DOHH2 (cell line): ENCODE data around the gene SYT1.

ENCODE experiments used
- CTCF ChIP-seq: fragments of 200-600 bp; sonication (generic); IDR thresholded peaks from one replicate; pipeline ENCODE4 v1.5.1; 2014; ENCODE audit warnings: antibody characterized with exemption, mild to moderate bottlenecking, low read depth, low read length; ENCODE audit not compliant: poor library complexity, severe bottlenecking
- EZH2phosphoT487 ChIP-seq: fragments of 200-600 bp; sonication (generic); IDR thresholded peaks from 2 replicates; pipeline ENCODE4 v1.6.1; 2017; ENCODE audit warnings: borderline replicate concordance, mild to moderate bottlenecking, antibody characterized with exemption, low read length, moderate library complexity, mixed read lengths

GRCh38 chr12:79453820-79454219, 589.2 kb downstream of the SYT1 start:
- TF ChIP-seq CTCF (no peak), EZH2phosphoT487 (no peak)
